ENCODE results near the gene NUMB.

The NUMB gene

DNA sequence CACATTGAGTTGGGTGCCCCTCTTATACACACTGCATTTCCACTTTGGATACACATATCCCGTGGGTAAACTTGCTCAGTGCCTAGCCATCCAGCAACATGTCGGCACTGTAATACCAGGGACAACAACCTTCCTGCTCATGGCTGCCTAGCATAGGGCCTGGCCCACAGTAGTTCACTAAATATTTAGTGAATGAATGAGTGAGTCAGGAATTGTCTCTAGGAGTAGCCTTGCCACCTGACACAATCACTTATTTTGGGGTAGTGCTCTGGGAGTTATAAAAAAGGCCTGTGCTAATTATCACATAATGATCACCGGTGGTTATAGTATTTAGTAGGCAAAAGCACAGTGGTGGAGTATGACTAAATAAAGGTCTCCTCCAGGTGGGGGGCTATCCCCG lies 8.5 kb upstream of the NUMB start:
- TF ChIP-seq, protein P1, sequence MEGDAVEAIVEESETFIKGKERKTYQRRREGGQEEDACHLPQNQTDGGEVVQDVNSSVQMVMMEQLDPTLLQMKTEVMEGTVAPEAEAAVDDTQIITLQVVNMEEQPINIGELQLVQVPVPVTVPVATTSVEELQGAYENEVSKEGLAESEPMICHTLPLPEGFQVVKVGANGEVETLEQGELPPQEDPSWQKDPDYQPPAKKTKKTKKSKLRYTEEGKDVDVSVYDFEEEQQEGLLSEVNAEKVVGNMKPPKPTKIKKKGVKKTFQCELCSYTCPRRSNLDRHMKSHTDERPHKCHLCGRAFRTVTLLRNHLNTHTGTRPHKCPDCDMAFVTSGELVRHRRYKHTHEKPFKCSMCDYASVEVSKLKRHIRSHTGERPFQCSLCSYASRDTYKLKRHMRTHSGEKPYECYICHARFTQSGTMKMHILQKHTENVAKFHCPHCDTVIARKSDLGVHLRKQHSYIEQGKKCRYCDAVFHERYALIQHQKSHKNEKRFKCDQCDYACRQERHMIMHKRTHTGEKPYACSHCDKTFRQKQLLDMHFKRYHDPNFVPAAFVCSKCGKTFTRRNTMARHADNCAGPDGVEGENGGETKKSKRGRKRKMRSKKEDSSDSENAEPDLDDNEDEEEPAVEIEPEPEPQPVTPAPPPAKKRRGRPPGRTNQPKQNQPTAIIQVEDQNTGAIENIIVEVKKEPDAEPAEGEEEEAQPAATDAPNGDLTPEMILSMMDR (IDR thresholded peaks at IDR 0.05; ENCODE audit: borderline replicate concordance, control extremely low read depth, extremely low read depth, insufficient read depth, missing control alignments) = no peak
- no peak for DNase-seq (ENCODE audit: low spot score)
- in situ Hi-C loops (cut with MboI; ENCODE audit: low sequenced_read_pairs, unreplicated experiment) = loop anchor here (10.0 to 25.0 kb wide), 2 partner anchors 172 to 955 kb away; no protein-coding TSS in a partner anchor

DNA sequence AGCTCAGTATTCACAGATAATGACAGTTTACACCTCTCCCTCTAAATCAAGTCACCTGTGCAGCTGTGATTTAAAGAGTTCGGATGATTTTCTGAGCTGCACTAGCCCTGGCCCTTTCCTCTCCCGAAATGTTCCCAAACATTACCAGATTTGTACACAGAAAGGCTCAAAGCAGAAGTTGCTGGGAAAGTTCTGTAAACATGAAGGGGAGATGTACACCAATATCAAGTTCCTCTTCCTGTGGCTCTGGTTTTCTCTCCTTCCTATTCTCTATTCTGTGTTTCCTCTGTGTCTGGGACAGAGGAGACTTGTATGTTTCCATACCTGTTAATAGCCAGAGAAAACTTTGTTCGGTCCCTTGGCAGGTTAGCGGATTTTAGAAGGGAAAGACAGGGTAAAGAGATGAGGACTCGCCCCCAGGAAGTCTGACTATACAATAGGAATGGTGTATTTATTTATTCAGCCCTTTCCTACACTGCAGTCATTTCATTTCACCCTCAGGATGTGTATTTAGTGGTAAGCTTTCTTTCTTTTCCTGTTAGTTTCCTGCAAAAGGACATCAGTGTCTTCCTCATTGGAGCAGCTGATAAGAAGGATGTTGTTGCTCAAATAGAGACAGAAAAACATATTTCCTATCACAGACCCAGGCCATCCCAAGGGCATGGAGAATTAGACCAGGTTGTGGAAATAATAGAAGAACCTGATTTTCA lies 7.6 kb upstream of the NUMB start:
- in situ Hi-C loops (cut with MboI; ENCODE audit: low sequenced_read_pairs, unreplicated experiment) = loop anchor here (10.0 to 25.0 kb wide), 2 partner anchors 171 to 954 kb away; no protein-coding TSS in a partner anchor
- no peak for DNase-seq (ENCODE audit: low spot score)
- TF ChIP-seq, protein P1 (IDR thresholded peaks at IDR 0.05; ENCODE audit: borderline replicate concordance, control extremely low read depth, extremely low read depth, insufficient read depth, missing control alignments) = no peak

DNA sequence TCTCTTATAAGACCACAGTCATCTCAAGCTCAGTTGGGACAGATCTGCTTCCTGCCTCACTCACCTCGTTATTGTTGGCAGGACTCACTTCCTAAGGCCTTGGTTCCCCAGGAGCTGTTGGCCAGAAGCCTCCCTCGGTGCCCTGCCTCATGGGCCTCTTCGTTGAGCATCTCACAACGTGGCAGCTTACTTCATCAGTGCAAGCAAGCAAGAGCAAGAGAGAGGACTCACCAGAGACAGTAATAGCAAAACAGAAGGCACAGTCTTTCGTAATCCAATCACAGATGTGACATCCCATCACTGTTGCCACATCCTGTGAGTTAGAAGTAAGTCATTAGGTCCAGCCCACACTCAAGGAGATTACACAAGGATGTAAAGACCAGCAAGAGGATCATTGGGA lies 5.1 kb upstream of the NUMB start:
- in situ Hi-C loops (cut with MboI; ENCODE audit: low sequenced_read_pairs, unreplicated experiment) = loop anchor here (10.0 to 25.0 kb wide), 2 partner anchors 169 to 951 kb away; no protein-coding TSS in a partner anchor
- TF ChIP-seq, protein P1 (IDR thresholded peaks at IDR 0.05; ENCODE audit: borderline replicate concordance, control extremely low read depth, extremely low read depth, insufficient read depth, missing control alignments) = no peak
- DNase-seq (ENCODE audit: low spot score) = no peak

DNA sequence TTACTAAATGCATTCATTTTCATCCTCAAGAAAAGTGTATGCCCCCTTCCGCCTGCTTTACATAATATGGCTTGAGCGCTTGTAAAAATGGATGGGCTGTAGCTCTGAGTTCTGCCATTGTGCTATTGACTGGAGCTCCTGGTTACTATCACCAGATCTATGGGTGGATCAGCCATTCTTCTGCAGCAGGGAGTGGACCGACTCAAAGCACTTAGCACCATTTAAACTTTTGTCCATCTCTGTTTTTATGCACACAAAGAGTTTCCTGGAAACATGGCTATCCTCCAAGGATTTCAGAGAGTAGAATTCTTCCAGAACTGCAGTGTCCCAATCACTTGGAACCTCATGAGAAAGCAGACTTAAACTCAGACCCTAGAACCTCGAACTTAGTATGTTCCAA lies 4.5 kb upstream of the NUMB start:
- in situ Hi-C loops (cut with MboI; ENCODE audit: low sequenced_read_pairs, unreplicated experiment) = loop anchor here (10.0 to 25.0 kb wide), 2 partner anchors 168 to 951 kb away; no protein-coding TSS in a partner anchor
- DNase-seq (ENCODE audit: low spot score) = no peak

DNA sequence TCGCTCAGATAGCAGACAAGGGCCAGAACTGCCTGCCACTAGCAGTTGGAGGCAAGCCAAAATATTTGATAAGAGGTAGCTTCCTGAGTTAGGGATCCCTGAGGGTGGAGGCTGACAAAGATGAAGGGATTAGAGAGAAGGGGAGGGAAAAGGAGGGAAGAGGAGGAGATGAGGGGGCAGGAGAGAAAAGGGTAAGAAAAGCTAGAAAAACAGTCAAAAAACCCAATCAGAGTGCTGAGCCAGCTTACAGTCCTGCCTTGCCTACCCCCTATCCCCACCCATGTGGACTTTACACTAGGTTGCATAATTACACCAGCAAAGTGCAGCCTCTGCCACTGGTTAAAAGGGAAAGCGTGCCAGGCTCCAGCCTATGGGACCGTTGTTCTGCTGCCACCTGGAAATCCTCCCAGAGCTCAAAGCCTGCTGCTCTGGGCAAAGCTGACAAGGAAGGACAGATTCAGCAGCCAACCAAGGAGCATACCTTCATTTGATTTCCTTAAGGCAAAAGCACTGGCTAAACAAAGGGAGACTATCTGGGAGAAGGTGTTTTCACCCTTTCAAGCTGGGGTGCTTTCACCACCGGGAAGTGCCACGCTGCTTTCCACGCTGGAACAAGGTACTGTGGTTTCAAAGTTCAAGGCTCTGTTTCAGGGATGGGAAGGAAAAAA lies 3.8 kb upstream of the NUMB start:
- in situ Hi-C loops (cut with MboI; ENCODE audit: low sequenced_read_pairs, unreplicated experiment) = loop anchor here (10.0 to 25.0 kb wide), 2 partner anchors 167 to 950 kb away; no protein-coding TSS in a partner anchor
- TF ChIP-seq, protein P1 (IDR thresholded peaks at IDR 0.05; ENCODE audit: borderline replicate concordance, control extremely low read depth, extremely low read depth, insufficient read depth, missing control alignments) = no peak
- DNase-seq (ENCODE audit: low spot score) = no peak

More for the DNA sequence above, 4.5 kb upstream of the NUMB start:
- TF ChIP-seq, protein P1 (IDR thresholded peaks at IDR 0.05; ENCODE audit: borderline replicate concordance, control extremely low read depth, extremely low read depth, insufficient read depth, missing control alignments) = no peak

DNA sequence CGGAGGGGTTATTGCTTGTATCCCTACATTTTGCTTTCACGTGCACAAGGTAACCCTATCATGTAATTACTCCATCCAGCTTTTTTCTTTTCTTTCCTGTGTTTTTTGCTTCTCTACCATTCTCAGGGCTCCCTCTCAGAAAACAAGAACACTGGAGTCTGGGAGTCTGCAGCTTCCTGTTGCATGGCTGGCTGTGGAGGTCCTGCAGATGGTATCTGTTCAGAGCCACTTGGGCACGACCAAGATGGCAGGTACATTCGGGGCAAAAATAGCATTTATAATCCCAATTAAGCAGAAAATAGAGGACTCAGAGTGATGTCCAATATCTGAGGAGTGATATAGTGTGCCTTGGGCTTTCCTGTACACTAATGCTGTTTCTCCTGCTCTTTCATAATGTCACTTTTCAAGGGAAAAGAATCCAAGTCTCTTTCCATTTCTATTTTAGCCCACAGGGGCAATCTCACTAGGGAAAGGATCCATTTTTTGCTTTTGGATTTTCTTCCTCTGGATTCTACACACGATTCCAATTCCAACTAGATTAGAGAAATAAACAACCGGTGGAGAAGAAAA lies 3.2 kb upstream of the NUMB start:
- TF ChIP-seq, protein P1 (IDR thresholded peaks at IDR 0.05; ENCODE audit: borderline replicate concordance, control extremely low read depth, extremely low read depth, insufficient read depth, missing control alignments) = no peak
- in situ Hi-C loops (cut with MboI; ENCODE audit: low sequenced_read_pairs, unreplicated experiment) = loop anchor here (10.0 to 25.0 kb wide), 2 partner anchors 167 to 949 kb away; no protein-coding TSS in a partner anchor
- no peak for DNase-seq (ENCODE audit: low spot score)
